SU-DHL-6 (cell line): Measurements from ENCODE around the gene SH3BP5L.

Experiments
- CTCF ChIP-seq: fragments of 200-600 bp; sonication (generic); IDR thresholded peaks from one replicate; pipeline ENCODE4 v1.5.1; 2017; ENCODE audit warnings: antibody characterized with exemption, mild to moderate bottlenecking, low read length, moderate library complexity; ENCODE audit not compliant: insufficient read depth, poor library complexity, severe bottlenecking
- EZH2phosphoT487 ChIP-seq: fragments of 200-600 bp; sonication (generic), shearing (Covaris generic); conservative IDR thresholded peaks from 2 replicates; pipeline ENCODE4 v1.6.1; 2018; ENCODE audit warnings: mild to moderate bottlenecking, antibody characterized with exemption, low read length, moderate library complexity, mixed read lengths

DNA sequence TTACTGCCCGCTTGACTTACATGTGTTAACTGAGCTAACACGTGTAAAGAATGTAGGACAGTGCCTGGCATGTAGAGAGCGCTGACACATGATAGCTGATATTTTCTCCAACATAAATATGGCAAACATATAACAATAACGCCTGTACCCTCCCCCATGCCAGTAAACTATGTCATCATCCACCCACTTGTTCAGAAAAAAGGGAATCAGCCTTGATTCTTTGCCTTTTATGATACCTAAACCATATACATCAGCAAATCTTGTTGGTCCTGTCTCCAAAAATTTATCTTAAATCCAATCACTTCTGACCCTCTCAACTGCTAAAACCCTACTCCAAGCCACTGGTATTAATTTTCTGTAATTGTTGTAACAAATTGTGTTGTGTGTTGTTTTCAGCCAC is 34.3 kb upstream of the SH3BP5L start:
- TF ChIP-seq CTCF, result no peak
- TF ChIP-seq EZH2phosphoT487, result no peak
